Measurements from ENCODE around the gene TPX2.

- TF ChIP-seq, protein P1, sequence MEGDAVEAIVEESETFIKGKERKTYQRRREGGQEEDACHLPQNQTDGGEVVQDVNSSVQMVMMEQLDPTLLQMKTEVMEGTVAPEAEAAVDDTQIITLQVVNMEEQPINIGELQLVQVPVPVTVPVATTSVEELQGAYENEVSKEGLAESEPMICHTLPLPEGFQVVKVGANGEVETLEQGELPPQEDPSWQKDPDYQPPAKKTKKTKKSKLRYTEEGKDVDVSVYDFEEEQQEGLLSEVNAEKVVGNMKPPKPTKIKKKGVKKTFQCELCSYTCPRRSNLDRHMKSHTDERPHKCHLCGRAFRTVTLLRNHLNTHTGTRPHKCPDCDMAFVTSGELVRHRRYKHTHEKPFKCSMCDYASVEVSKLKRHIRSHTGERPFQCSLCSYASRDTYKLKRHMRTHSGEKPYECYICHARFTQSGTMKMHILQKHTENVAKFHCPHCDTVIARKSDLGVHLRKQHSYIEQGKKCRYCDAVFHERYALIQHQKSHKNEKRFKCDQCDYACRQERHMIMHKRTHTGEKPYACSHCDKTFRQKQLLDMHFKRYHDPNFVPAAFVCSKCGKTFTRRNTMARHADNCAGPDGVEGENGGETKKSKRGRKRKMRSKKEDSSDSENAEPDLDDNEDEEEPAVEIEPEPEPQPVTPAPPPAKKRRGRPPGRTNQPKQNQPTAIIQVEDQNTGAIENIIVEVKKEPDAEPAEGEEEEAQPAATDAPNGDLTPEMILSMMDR (IDR thresholded peaks at IDR 0.05) = no peak
- no peak for TF ChIP-seq POLR2A (IDR thresholded peaks at IDR 0.05)
These were observed 22.7 kb upstream of the TPX2 start for GRCh38 chr20:31716351-31716750.
